GM03348 (cell line): ENCODE data around the gene SNX3.
A peak's percentile ranks its signal among the peaks of the same experiment; 100 is the strongest.
"Not testable (repeated sequence)": the region's sequence is repeated elsewhere in the genome, so short reads cannot be mapped to it uniquely, and the experiment has no call there.

Experiments
- DNase-seq: peaks from one replicate; pipeline ENCODE4 v3.0.0; 2012; ENCODE audit warnings: low spot score

SNX3 gene

GRCh38 chr6:108260126-108260808 is 573 bp downstream of the SNX3 start:
- peak; percentile 59 for DNase-seq

- no peak for DNase-seq
Measured at GRCh38 chr6:108254433-108255410, 6.1 kb downstream of the SNX3 start.

GRCh38 chr6:108253241-108253640 is 7.6 kb downstream of the SNX3 start:
- no peak for DNase-seq

GRCh38 chr6:108252055-108252454 is 8.8 kb downstream of the SNX3 start:
- DNase-seq: no peak

GRCh38 chr6:108251252-108251651 is 9.6 kb downstream of the SNX3 start:
- no peak for DNase-seq

- no peak for DNase-seq
Measured at GRCh38 chr6:108250240-108250866, 10.5 kb downstream of the SNX3 start.

GRCh38 chr6:108247965-108248536 is 12.8 kb downstream of the SNX3 start:
- DNase-seq: no peak

- not testable (repeated sequence) for DNase-seq
Measured at GRCh38 chr6:108245095-108245494, 15.7 kb downstream of the SNX3 start.

GRCh38 chr6:108243836-108244235 is 17.0 kb downstream of the SNX3 start:
- DNase-seq: no peak

- DNase-seq: no peak
Measured at GRCh38 chr6:108242721-108243120, 18.1 kb downstream of the SNX3 start.

- no peak for DNase-seq
Measured at GRCh38 chr6:108242259-108242658, 18.6 kb downstream of the SNX3 start.

- DNase-seq: no peak
Measured at GRCh38 chr6:108238322-108238721, 22.5 kb downstream of the SNX3 start.

GRCh38 chr6:108236791-108237190 is 24.0 kb downstream of the SNX3 start:
- no peak for DNase-seq

GRCh38 chr6:108235127-108235526 is 25.7 kb downstream of the SNX3 start:
- no peak for DNase-seq

GRCh38 chr6:108228416-108228815 is 32.4 kb downstream of the SNX3 start:
- DNase-seq: no peak

- no peak for DNase-seq
Measured at GRCh38 chr6:108227290-108227689, 33.5 kb downstream of the SNX3 start.

- peak; percentile 20 for DNase-seq
Measured at GRCh38 chr6:108222504-108222903, 38.3 kb downstream of the SNX3 start.

- no peak for DNase-seq
Measured at GRCh38 chr6:108222064-108222463, 38.8 kb downstream of the SNX3 start.

- DNase-seq: no peak
Measured at GRCh38 chr6:108211671-108212070, 49.2 kb downstream of the SNX3 start.

- no peak for DNase-seq
Measured at GRCh38 chr6:108210556-108210955, 50.3 kb downstream of the SNX3 start.

- DNase-seq: no peak
Measured at GRCh38 chr6:108209738-108210137, 51.1 kb downstream of the SNX3 start.

GRCh38 chr6:108207013-108207412 is 53.8 kb downstream of the SNX3 start:
- no peak for DNase-seq
